Esophagus squamous epithelium (tissue), 4 donors: ENCODE data around the gene HLCS.

ENCODE experiments used
- CTCF ChIP-seq, 6 experiments: fragments of 450-650 bp in 4 of 6; fragments of 200-600 bp in 2 of 6; sonication (generic) in 2 of 6; IDR thresholded peaks; one replicate each; pipeline ENCODE4 v1.5.1; 2016 to 2019; ENCODE audit warnings: antibody characterized with exemption in 6 of 6, mild to moderate bottlenecking in 4 of 6, moderate library complexity in 4 of 6
- POLR2A ChIP-seq, 4 donors: fragments of 450-650 bp; IDR thresholded peaks; one replicate each; pipeline ENCODE4 v1.6.1; 2017; ENCODE audit warnings: antibody characterized with exemption in 4 of 4, mild to moderate bottlenecking in 4 of 4, moderate library complexity in 3 of 4

DNA sequence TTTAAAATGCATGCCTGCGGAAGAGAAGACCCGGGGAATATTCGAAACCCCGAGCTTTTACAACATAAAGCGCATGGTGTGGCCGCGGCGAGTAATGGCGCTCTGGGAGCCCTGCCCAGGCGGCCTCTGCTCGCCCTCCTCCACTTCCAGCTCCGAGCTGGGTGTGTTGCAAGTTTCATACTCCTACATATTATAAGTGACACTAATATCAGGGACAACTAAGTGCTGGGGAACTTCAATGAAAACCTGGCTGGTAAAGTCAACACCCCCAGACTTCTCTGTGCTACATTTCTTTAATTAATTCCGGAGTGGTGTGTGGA, 255.8 kb downstream of the HLCS start:
- TF ChIP-seq POLR2A (IDR thresholded peaks at IDR 0.05), result no peak
- TF ChIP-seq CTCF (IDR thresholded peaks at IDR 0.05), result peak in 1 of 6 experiments; percentile 31
